Measurements from ENCODE around the gene ELFN1.

DNA sequence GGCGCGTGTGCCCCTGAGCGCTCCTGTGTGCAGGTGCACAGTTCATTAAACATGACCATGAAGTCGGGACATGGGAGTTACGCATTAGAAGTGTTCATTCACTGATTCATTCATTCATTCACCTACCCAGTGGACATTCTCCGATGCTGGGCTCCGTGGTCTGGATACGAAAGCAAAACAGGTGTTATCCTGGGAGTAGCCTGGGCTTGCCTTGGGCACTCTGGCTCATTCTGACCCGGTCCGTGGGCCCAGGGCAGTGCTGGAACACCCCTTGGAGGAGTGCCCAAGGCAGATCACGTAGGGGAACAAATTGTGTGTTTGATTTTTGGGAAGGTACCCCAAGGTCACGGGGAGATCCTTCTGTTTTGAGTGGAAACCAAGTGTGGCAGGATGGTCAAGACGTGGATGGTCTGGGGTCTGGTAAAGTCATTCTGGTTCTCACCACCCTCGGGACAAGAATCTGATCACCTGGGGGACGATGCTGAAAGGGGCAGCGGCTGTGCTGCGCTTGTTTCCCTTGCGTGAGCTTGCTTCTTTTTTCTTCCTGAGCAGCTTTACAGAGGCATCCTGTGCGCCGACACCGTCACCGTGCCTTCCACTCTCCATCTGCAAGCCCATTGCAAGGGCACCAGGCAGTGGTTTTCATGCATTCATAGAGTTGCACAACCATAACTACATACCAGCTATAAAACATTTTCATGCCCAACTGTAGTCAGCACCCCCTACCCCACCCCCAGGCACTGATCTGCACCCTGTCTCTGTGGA lies 10.1 kb downstream of the ELFN1 start:
- TF ChIP-seq, protein P1, sequence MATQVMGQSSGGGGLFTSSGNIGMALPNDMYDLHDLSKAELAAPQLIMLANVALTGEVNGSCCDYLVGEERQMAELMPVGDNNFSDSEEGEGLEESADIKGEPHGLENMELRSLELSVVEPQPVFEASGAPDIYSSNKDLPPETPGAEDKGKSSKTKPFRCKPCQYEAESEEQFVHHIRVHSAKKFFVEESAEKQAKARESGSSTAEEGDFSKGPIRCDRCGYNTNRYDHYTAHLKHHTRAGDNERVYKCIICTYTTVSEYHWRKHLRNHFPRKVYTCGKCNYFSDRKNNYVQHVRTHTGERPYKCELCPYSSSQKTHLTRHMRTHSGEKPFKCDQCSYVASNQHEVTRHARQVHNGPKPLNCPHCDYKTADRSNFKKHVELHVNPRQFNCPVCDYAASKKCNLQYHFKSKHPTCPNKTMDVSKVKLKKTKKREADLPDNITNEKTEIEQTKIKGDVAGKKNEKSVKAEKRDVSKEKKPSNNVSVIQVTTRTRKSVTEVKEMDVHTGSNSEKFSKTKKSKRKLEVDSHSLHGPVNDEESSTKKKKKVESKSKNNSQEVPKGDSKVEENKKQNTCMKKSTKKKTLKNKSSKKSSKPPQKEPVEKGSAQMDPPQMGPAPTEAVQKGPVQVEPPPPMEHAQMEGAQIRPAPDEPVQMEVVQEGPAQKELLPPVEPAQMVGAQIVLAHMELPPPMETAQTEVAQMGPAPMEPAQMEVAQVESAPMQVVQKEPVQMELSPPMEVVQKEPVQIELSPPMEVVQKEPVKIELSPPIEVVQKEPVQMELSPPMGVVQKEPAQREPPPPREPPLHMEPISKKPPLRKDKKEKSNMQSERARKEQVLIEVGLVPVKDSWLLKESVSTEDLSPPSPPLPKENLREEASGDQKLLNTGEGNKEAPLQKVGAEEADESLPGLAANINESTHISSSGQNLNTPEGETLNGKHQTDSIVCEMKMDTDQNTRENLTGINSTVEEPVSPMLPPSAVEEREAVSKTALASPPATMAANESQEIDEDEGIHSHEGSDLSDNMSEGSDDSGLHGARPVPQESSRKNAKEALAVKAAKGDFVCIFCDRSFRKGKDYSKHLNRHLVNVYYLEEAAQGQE (IDR thresholded peaks at IDR 0.05; ENCODE audit: low read depth, low read length) = no peak
- TF ChIP-seq, protein P2, sequence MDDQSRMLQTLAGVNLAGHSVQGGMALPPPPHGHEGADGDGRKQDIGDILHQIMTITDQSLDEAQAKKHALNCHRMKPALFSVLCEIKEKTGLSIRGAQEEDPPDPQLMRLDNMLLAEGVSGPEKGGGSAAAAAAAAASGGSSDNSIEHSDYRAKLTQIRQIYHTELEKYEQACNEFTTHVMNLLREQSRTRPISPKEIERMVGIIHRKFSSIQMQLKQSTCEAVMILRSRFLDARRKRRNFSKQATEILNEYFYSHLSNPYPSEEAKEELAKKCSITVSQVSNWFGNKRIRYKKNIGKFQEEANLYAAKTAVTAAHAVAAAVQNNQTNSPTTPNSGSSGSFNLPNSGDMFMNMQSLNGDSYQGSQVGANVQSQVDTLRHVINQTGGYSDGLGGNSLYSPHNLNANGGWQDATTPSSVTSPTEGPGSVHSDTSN (IDR thresholded peaks at IDR 0.05; ENCODE audit: insufficient replicate concordance, low read depth, low read length) = no peak

All from GM12878 (cell line).